Activated CD4-positive, alpha-beta T cell treated with anti-CD3 and anti-CD28 coated beads for 36 hours (primary cell): ENCODE results near the gene MCOLN2. TPM values are rescaled to one million over a fixed set of nuclear protein-coding genes. Genes with fewer than 3 reads are reported as not detected.

ENCODE experiments used
- ATAC-seq: fragments of 200-7000 bp; cut with Tn5 transposase; one replicate; pipeline ENCODE4 v1.10.0; 2021; ENCODE audit warnings: mild to moderate bottlenecking, moderate library complexity
- CTCF ChIA-PET: fragments of 350-600 bp; sonication (Branson Sonifier 250); formaldehyde crosslinking; loops from one replicate; lab custom pipeline; 2021; ENCODE audit warnings: antibody characterized with exemption; lab: Charles Lee
- POLR2A ChIA-PET: fragments of 350-600 bp; sonication (Branson Sonifier 250); formaldehyde crosslinking; loops from one replicate; lab custom pipeline; 2021; ENCODE audit warnings: antibody characterized with exemption, inconsistent platforms; lab: Charles Lee
- DNase-seq: peaks from one replicate; pipeline ENCODE4 v3.0.0-alpha.2; 2020
- H3K27ac Mint-ChIP-seq: one replicate; pipeline ENCODE4 v1.8.0; 2021; ENCODE audit warnings: mixed read lengths
- H3K27me3 Mint-ChIP-seq: one replicate; pipeline ENCODE4 v1.8.0; 2021; ENCODE audit warnings: mixed read lengths
- H3K36me3 Mint-ChIP-seq: one replicate; pipeline ENCODE4 v1.8.0; 2021; ENCODE audit warnings: low read depth, mixed read lengths
- H3K4me1 Mint-ChIP-seq: one replicate; pipeline ENCODE4 v1.8.0; 2021; ENCODE audit warnings: mixed read lengths
- H3K4me3 Mint-ChIP-seq: one replicate; pipeline ENCODE4 v1.8.0; 2021; ENCODE audit warnings: mild to moderate bottlenecking, moderate library complexity, mixed read lengths
- H3K9me3 Mint-ChIP-seq: one replicate; pipeline ENCODE4 v1.8.0; 2021; ENCODE audit warnings: low read depth, mixed read lengths
- intact Hi-C, 2 experiments: fragments of 100-400 bp; cut with DNase I in 1 of 2; cut with micrococcal nuclease in 1 of 2; formaldehyde crosslinking; loops; one replicate each; pipeline versions ENCODE4 v1.14.2 to v1.15.1; 2022 to 2024; cut with DNase I, micrococcal nuclease
- total RNA-seq, 2 experiments: library from RNA; stranded (reverse); gene quantifications; one replicate each; pipeline ENCODE4 v1.2.3, GENCODE V29; 2021

Gene MCOLN2
- total RNA-seq, result 10 to 100 TPM; 32.9 to 43.5 TPM

GRCh38 chr1:84996846-84997666, at the start of gene MCOLN2:
Gene MCOLN2, minus strand, starts transcription at chr1:84997113. Its CDS starts 241 bp downstream, at chr1:84996872.
- POLR2A ChIA-PET, result no interaction called here
- peak within 1 kb of the TSS; percentile 81 for H3K27ac Mint-ChIP-seq
- peaks cover 45% of the 10 kb centered on the region for H3K4me1 Mint-ChIP-seq
- DNase-seq (peak; percentile 75), ATAC-seq (peak; percentile 54)
- H3K36me3 Mint-ChIP-seq, result peaks cover 23% of the 10 kb centered on the region
- no peaks in the 10 kb centered on the region for H3K9me3 Mint-ChIP-seq
- peak within 1 kb of the TSS; percentile 80 for H3K4me3 Mint-ChIP-seq
- H3K27me3 Mint-ChIP-seq, result peaks cover 22% of the 10 kb centered on the region
- CTCF ChIA-PET, result interaction anchor here (0.6 to 2.1 kb wide), 2 partner anchors 40 to 52 kb away, joined by 3 to 13 read pairs; no protein-coding TSS in a partner anchor
- intact Hi-C loops, result loop anchor here (1.0 to 10.0 kb wide), 9 partner anchors 25 to 492 kb away; partner anchors contain the start of genes BCL10 (in 1 of the 2), C1orf52 (in 1 of the 2), GNG5 (in 1 of the 2) and MCOLN3 (in 1 of the 2)

GRCh38 chr1:85042413-85042812, 45.5 kb upstream of the MCOLN2 start:
- POLR2A ChIA-PET, result no interaction called here
- CTCF ChIA-PET, result interaction anchor here (0.5 to 1.5 kb wide), 3 partner anchors 11 to 159 kb away, joined by 3 to 4 read pairs (median 3); no protein-coding TSS in a partner anchor
- Mint-ChIP-seq H3K27me3 (peaks cover 36% of the 10 kb centered on the region), H3K9me3 (no peaks in the 10 kb centered on the region), H3K27ac (no peak overlapping the region), H3K36me3 (no peaks in the 10 kb centered on the region), H3K4me3 (no peak overlapping the region), H3K4me1 (peaks cover 2% of the 10 kb centered on the region)
- intact Hi-C loops, result loop anchor here in 1 of 2 experiments (2.0 kb wide), 1 partner anchor 14 kb away; no protein-coding TSS in a partner anchor
- ATAC-seq (no peak), DNase-seq (no peak)

GRCh38 chr1:85041793-85042192, 44.9 kb upstream of the MCOLN2 start:
- ATAC-seq, result no peak
- Mint-ChIP-seq H3K4me1 (no peaks in the 10 kb centered on the region), H3K27me3 (peaks cover 31% of the 10 kb centered on the region), H3K27ac (no peak overlapping the region), H3K4me3 (no peak overlapping the region), H3K9me3 (no peaks in the 10 kb centered on the region), H3K36me3 (no peaks in the 10 kb centered on the region)
- intact Hi-C loops, result loop anchor here in 1 of 2 experiments (2.0 kb wide), 1 partner anchor 13 kb away; no protein-coding TSS in a partner anchor
- CTCF ChIA-PET, result interaction anchor here (0.5 to 1.5 kb wide), 3 partner anchors 10 to 158 kb away, joined by 3 to 4 read pairs (median 3); no protein-coding TSS in a partner anchor
- POLR2A ChIA-PET, result no interaction called here
- DNase-seq, result no peak

- DNase-seq (no peak), ATAC-seq (no peak)
- ChIA-PET POLR2A (no interaction called here), CTCF (no interaction called here)
- no peak overlapping the region for H3K27ac Mint-ChIP-seq
- H3K9me3 Mint-ChIP-seq, result no peaks in the 10 kb centered on the region
- H3K4me1 Mint-ChIP-seq, result no peaks in the 10 kb centered on the region
- H3K4me3 Mint-ChIP-seq, result no peak overlapping the region
- H3K27me3 Mint-ChIP-seq, result peaks cover 6% of the 10 kb centered on the region
- intact Hi-C loops, result no loop called here
- H3K36me3 Mint-ChIP-seq, result no peaks in the 10 kb centered on the region
These were observed 36.3 kb upstream of the MCOLN2 start for GRCh38 chr1:85033221-85033620.

GRCh38 chr1:85030536-85030935, 33.6 kb upstream of the MCOLN2 start:
- H3K27ac Mint-ChIP-seq, result no peak overlapping the region
- no peaks in the 10 kb centered on the region for H3K9me3 Mint-ChIP-seq
- intact Hi-C loops, result no loop called here
- no peaks in the 10 kb centered on the region for H3K36me3 Mint-ChIP-seq
- POLR2A ChIA-PET, result no interaction called here
- H3K4me1 Mint-ChIP-seq, result peaks cover 10% of the 10 kb centered on the region
- no peak overlapping the region for H3K4me3 Mint-ChIP-seq
- peaks cover 3% of the 10 kb centered on the region for H3K27me3 Mint-ChIP-seq
- CTCF ChIA-PET, result no interaction called here
- DNase-seq, result no peak
- ATAC-seq, result no peak

- Mint-ChIP-seq H3K36me3 (no peaks in the 10 kb centered on the region), H3K4me1 (peaks cover 10% of the 10 kb centered on the region), H3K4me3 (no peak overlapping the region), H3K9me3 (no peaks in the 10 kb centered on the region), H3K27me3 (no peaks in the 10 kb centered on the region), H3K27ac (no peak overlapping the region)
- POLR2A ChIA-PET, result interaction anchor here (0.9 to 1.0 kb wide), 2 partner anchors 33 to 85 kb away, joined by 5 to 6 read pairs; no protein-coding TSS in a partner anchor
- intact Hi-C loops, result loop anchor here in 1 of 2 experiments (2.0 kb wide), 1 partner anchor 15 kb away; no protein-coding TSS in a partner anchor
- no peak for DNase-seq
- ATAC-seq, result no peak
- CTCF ChIA-PET, result interaction anchor here (0.6 to 4.4 kb wide), 10 partner anchors 9 to 298 kb away, joined by 3 to 44 read pairs (median 4); no protein-coding TSS in a partner anchor
These were observed 31.2 kb upstream of the MCOLN2 start for GRCh38 chr1:85028151-85028550.

GRCh38 chr1:85027242-85027983, 30.5 kb upstream of the MCOLN2 start:
- peak overlapping the region; percentile 70 for H3K27ac Mint-ChIP-seq
- H3K4me1 Mint-ChIP-seq, result peaks cover 10% of the 10 kb centered on the region
- CTCF ChIA-PET, result interaction anchor here (0.7 to 4.4 kb wide), 12 partner anchors 8 to 299 kb away, joined by 3 to 44 read pairs (median 3); no protein-coding TSS in a partner anchor
- peak; percentile 84 for ATAC-seq
- no peaks in the 10 kb centered on the region for H3K27me3 Mint-ChIP-seq
- POLR2A ChIA-PET, result interaction anchor here (0.9 to 1.0 kb wide), 2 partner anchors 33 to 85 kb away, joined by 5 to 6 read pairs; no protein-coding TSS in a partner anchor
- no peaks in the 10 kb centered on the region for H3K36me3 Mint-ChIP-seq
- DNase-seq, result peak; percentile 21
- intact Hi-C loops, result loop anchor here (1.0 kb wide), 2 partner anchors 68 to 82 kb away; no protein-coding TSS in a partner anchor
- no peak overlapping the region for H3K4me3 Mint-ChIP-seq
- H3K9me3 Mint-ChIP-seq, result no peaks in the 10 kb centered on the region

- no peak for ATAC-seq
- ChIA-PET CTCF (interaction anchor here (1.2 to 4.4 kb wide), 2 partner anchors 66 to 81 kb away, joined by 4 to 44 read pairs; no protein-coding TSS in a partner anchor), POLR2A (interaction anchor here (0.6 kb wide), 1 partner anchor 21 kb away, joined by 9 read pairs; no protein-coding TSS in a partner anchor)
- H3K27ac Mint-ChIP-seq, result no peak overlapping the region
- no peak for DNase-seq
- H3K9me3 Mint-ChIP-seq, result no peaks in the 10 kb centered on the region
- no peak overlapping the region for H3K4me3 Mint-ChIP-seq
- peaks cover 10% of the 10 kb centered on the region for H3K4me1 Mint-ChIP-seq
- intact Hi-C loops, result no loop called here
- no peaks in the 10 kb centered on the region for H3K36me3 Mint-ChIP-seq
- no peaks in the 10 kb centered on the region for H3K27me3 Mint-ChIP-seq
These were observed 29.0 kb upstream of the MCOLN2 start for GRCh38 chr1:85025940-85026339.

- Mint-ChIP-seq H3K27ac (no peak overlapping the region), H3K9me3 (no peaks in the 10 kb centered on the region), H3K4me3 (no peak overlapping the region), H3K4me1 (peaks cover 10% of the 10 kb centered on the region), H3K36me3 (no peaks in the 10 kb centered on the region), H3K27me3 (no peaks in the 10 kb centered on the region)
- ChIA-PET POLR2A (interaction anchor here (0.7 kb wide), 1 partner anchor 11 kb away, joined by 5 read pairs; no protein-coding TSS in a partner anchor), CTCF (interaction anchor here (0.6 to 4.4 kb wide), 6 partner anchors 35 to 694 kb away, joined by 3 to 44 read pairs (median 4); no protein-coding TSS in a partner anchor)
- no peak for DNase-seq
- no peak for ATAC-seq
- intact Hi-C loops, result no loop called here
These were observed 27.8 kb upstream of the MCOLN2 start for GRCh38 chr1:85024736-85025135.

GRCh38 chr1:85022700-85023099, 25.8 kb upstream of the MCOLN2 start:
- Mint-ChIP-seq H3K27me3 (no peaks in the 10 kb centered on the region), H3K27ac (no peak overlapping the region), H3K4me3 (no peak overlapping the region), H3K36me3 (no peaks in the 10 kb centered on the region), H3K4me1 (peaks cover 8% of the 10 kb centered on the region), H3K9me3 (no peaks in the 10 kb centered on the region)
- POLR2A ChIA-PET, result no interaction called here
- CTCF ChIA-PET, result no interaction called here
- no peak for DNase-seq
- ATAC-seq, result no peak
- intact Hi-C loops, result no loop called here
